Osteoblast (primary cell): ENCODE results near the gene MYLK. TPM values are rescaled to one million over a fixed set of nuclear protein-coding genes. Genes with fewer than 3 reads are reported as not detected.

ENCODE experiments used
- DNase-seq: peaks from one replicate; pipeline ENCODE4 v3.0.0; 2011; ENCODE audit warnings: low spot score, mixed read lengths; ENCODE audit not compliant: insufficient read length; ENCODE audit errors: missing footprints
- H2AFZ ChIP-seq: 2 replicates; pipeline ENCODE4 v1.6.0; 2011; ENCODE audit warnings: mild to moderate bottlenecking, low read length
- H3K27ac ChIP-seq: 2 replicates; pipeline ENCODE4 v1.5.1; 2011; ENCODE audit warnings: mild to moderate bottlenecking, low read depth, low read length, moderate library complexity
- H3K27me3 ChIP-seq: 2 replicates; pipeline ENCODE4 v1.6.0; 2012; ENCODE audit warnings: mild to moderate bottlenecking, control low read depth, inconsistent platforms, low read length, moderate library complexity; ENCODE audit not compliant: insufficient read depth
- H3K36me3 ChIP-seq: 2 replicates; pipeline ENCODE4 v1.5.1; 2011; ENCODE audit warnings: mild to moderate bottlenecking, low read length, control low read depth, moderate library complexity; ENCODE audit not compliant: insufficient read depth
- H3K4me1 ChIP-seq: 2 replicates; pipeline ENCODE4 v1.5.1; 2011; ENCODE audit warnings: mild to moderate bottlenecking, low read length, control low read depth, moderate library complexity; ENCODE audit not compliant: insufficient read depth
- H3K4me2 ChIP-seq: 2 replicates; pipeline ENCODE4 v1.6.0; 2011; ENCODE audit warnings: mild to moderate bottlenecking, low read length; ENCODE audit not compliant: insufficient read depth
- H3K4me3 ChIP-seq: fragments of 200-600 bp; sonication (generic); 3 replicates; pipeline ENCODE4 v1.5.1; 2012; ENCODE audit warnings: mild to moderate bottlenecking, low read length, inconsistent platforms; ENCODE audit not compliant: insufficient read depth
- H3K79me2 ChIP-seq: 2 replicates; pipeline ENCODE4 v1.6.0; 2012; ENCODE audit warnings: mild to moderate bottlenecking, low read length, control low read depth, inconsistent platforms; ENCODE audit not compliant: insufficient read depth
- H3K9me3 ChIP-seq: 2 replicates; pipeline ENCODE4 v1.5.1; 2011; ENCODE audit warnings: low read depth, low read length, control low read depth
- H4K20me1 ChIP-seq: 2 replicates; pipeline ENCODE4 v1.6.0; 2012; ENCODE audit warnings: mild to moderate bottlenecking, low read length, control low read depth; ENCODE audit not compliant: insufficient read depth
- CTCF ChIP-seq: IDR thresholded peaks from 2 replicates; pipeline ENCODE4 v1.5.1; 2011; ENCODE audit warnings: mild to moderate bottlenecking, low read depth, low read length, moderate library complexity; ENCODE audit errors: extremely low read depth
- total RNA-seq: library from RNA; depleted of rRNA; stranded (reverse); fragments of >200 nt; gene quantifications from 2 replicates; pipeline ENCODE4 v1.2.3, GENCODE V29; 2012

The MYLK gene
- total RNA-seq, 1 donor: 268 TPM

- H3K27ac ChIP-seq: no peak overlapping the region
Measured at GRCh38 chr3:123641505-123641904, 242.6 kb downstream of the MYLK start.

GRCh38 chr3:123640740-123641462 is 243.2 kb downstream of the MYLK start:
- Histone ChIP-seq H3K9me3 (no peaks in the 10 kb centered on the region), H3K4me1 (peaks cover 6% of the 10 kb centered on the region), H3K27me3 (no peaks in the 10 kb centered on the region), H3K27ac (no peak overlapping the region), H4K20me1 (peaks cover 6% of the 10 kb centered on the region), H3K79me2 (no peaks in the 10 kb centered on the region), H3K36me3 (peaks cover 87% of the 10 kb centered on the region), H3K4me2 (no peak overlapping the region), H2AFZ (no peak overlapping the region), H3K4me3 (no peak overlapping the region)
- no peak for TF ChIP-seq CTCF
- DNase-seq: no peak

More at GRCh38 chr3:123641505-123641904, 242.6 kb downstream of the MYLK start:
- Histone ChIP-seq H3K36me3 (peaks cover 90% of the 10 kb centered on the region), H3K4me3 (no peak overlapping the region), H3K27me3 (no peaks in the 10 kb centered on the region), H3K4me1 (peaks cover 6% of the 10 kb centered on the region), H3K9me3 (no peaks in the 10 kb centered on the region), H4K20me1 (peaks cover 6% of the 10 kb centered on the region), H2AFZ (no peak overlapping the region), H3K4me2 (no peak overlapping the region), H3K79me2 (no peaks in the 10 kb centered on the region)
- no peak for TF ChIP-seq CTCF
- no peak for DNase-seq

- no peak for DNase-seq
- peaks cover 87% of the 10 kb centered on the region for H3K36me3 ChIP-seq
- no peak overlapping the region for H3K4me3 ChIP-seq
- H3K27ac ChIP-seq: no peak overlapping the region
- no peak for TF ChIP-seq CTCF
- peaks cover 10% of the 10 kb centered on the region for H4K20me1 ChIP-seq
- no peak overlapping the region for H2AFZ ChIP-seq
- H3K4me2 ChIP-seq: no peak overlapping the region
- peaks cover 6% of the 10 kb centered on the region for H3K4me1 ChIP-seq
- no peaks in the 10 kb centered on the region for H3K79me2 ChIP-seq
- no peaks in the 10 kb centered on the region for H3K27me3 ChIP-seq
- H3K9me3 ChIP-seq: no peaks in the 10 kb centered on the region
Measured at GRCh38 chr3:123640311-123640710, 243.8 kb downstream of the MYLK start.

- H3K4me1 ChIP-seq: peaks cover 15% of the 10 kb centered on the region
- peaks cover 76% of the 10 kb centered on the region for H3K36me3 ChIP-seq
- no peaks in the 10 kb centered on the region for H3K27me3 ChIP-seq
Measured at GRCh38 chr3:123638936-123639689, 245.0 kb downstream of the MYLK start.

More at GRCh38 chr3:123638936-123639689, 245.0 kb downstream of the MYLK start:
- H3K27ac ChIP-seq: no peak overlapping the region
- H3K9me3 ChIP-seq: no peaks in the 10 kb centered on the region
- H2AFZ ChIP-seq: no peak overlapping the region
- no peak for DNase-seq
- H3K4me3 ChIP-seq: no peak overlapping the region
- no peaks in the 10 kb centered on the region for H3K79me2 ChIP-seq
- peaks cover 10% of the 10 kb centered on the region for H4K20me1 ChIP-seq
- H3K4me2 ChIP-seq: no peak overlapping the region
- TF ChIP-seq CTCF: no peak
